GM23338 (cell line): ENCODE results near the gene HSD17B1. TPM values are rescaled to one million over a fixed set of nuclear protein-coding genes. Genes with fewer than 3 reads are reported as not detected.

Experiments
- ATAC-seq: fragments of 200-7000 bp; cut with Tn5 transposase; 3 replicates; pipeline ENCODE4 v1.9.1; 2020
- DNase-seq: peaks from one replicate; pipeline ENCODE4 v3.0.0-alpha.2; 2015; ENCODE audit warnings: low spot score
- H2AFZ ChIP-seq: fragments of 200-600 bp; sonication (generic); 2 replicates; pipeline ENCODE4 v1.8.0; 2016; ENCODE audit warnings: antibody characterized with exemption, mild to moderate bottlenecking, moderate library complexity
- H3F3A ChIP-seq: fragments of 200-600 bp; sonication (generic); replicated peaks from 2 replicates; pipeline ENCODE4 v1.8.0; 2017; ENCODE audit warnings: antibody characterized with exemption, mixed run types, low read depth
- H3K27ac ChIP-seq: fragments of 200-600 bp; sonication (generic); 2 replicates; pipeline ENCODE4 v1.6.1; 2016; ENCODE audit warnings: low read depth
- H3K27me3 ChIP-seq: fragments of 200-600 bp; sonication (generic); 2 replicates; pipeline ENCODE4 v1.8.0; 2016; ENCODE audit warnings: mild to moderate bottlenecking, mixed run types, moderate library complexity; ENCODE audit not compliant: insufficient read depth
- H3K36me3 ChIP-seq: fragments of 200-600 bp; sonication (generic); 2 replicates; pipeline ENCODE4 v1.8.0; 2016; ENCODE audit warnings: mild to moderate bottlenecking; ENCODE audit not compliant: insufficient read depth
- H3K4me1 ChIP-seq: fragments of 200-600 bp; sonication (generic); 2 replicates; pipeline ENCODE4 v1.8.0; 2016; ENCODE audit warnings: mild to moderate bottlenecking, moderate library complexity; ENCODE audit not compliant: insufficient read depth
- H3K4me2 ChIP-seq: fragments of 200-600 bp; sonication (generic); 2 replicates; pipeline ENCODE4 v1.7.1; 2017; ENCODE audit warnings: mixed run types
- H3K4me3 ChIP-seq: fragments of 200-600 bp; sonication (generic); 2 replicates; pipeline ENCODE4 v1.6.1; 2016; ENCODE audit warnings: mixed run types
- H3K79me2 ChIP-seq: fragments of 200-600 bp; sonication (generic); replicated peaks from 2 replicates; pipeline ENCODE4 v1.8.0; 2017; ENCODE audit warnings: mild to moderate bottlenecking; ENCODE audit not compliant: insufficient read depth
- H3K9me2 ChIP-seq: fragments of 200-600 bp; sonication (generic); 2 replicates; pipeline ENCODE4 v1.8.0; 2017; ENCODE audit not compliant: insufficient read depth
- H4K20me1 ChIP-seq: fragments of 200-600 bp; sonication (generic); replicated peaks from 2 replicates; pipeline ENCODE4 v1.8.0; 2017; ENCODE audit warnings: mild to moderate bottlenecking; ENCODE audit not compliant: insufficient read depth
- H3K27ac Mint-ChIP-seq: 2 replicates; pipeline ENCODE4 v1.8.0; 2020; ENCODE audit warnings: inconsistent platforms, mild to moderate bottlenecking, moderate library complexity, mixed read lengths
- H3K27me3 Mint-ChIP-seq: 3 replicates; pipeline ENCODE4 v1.8.0; 2022; ENCODE audit warnings: low read depth, mild to moderate bottlenecking, moderate library complexity, mixed read lengths, inconsistent platforms; ENCODE audit not compliant: insufficient read depth, poor library complexity
- H3K36me3 Mint-ChIP-seq: 3 replicates; pipeline ENCODE4 v1.8.0; 2021; ENCODE audit warnings: low read depth, mild to moderate bottlenecking, inconsistent platforms, moderate library complexity, mixed read lengths
- H3K4me1 Mint-ChIP-seq: 3 replicates; pipeline ENCODE4 v1.8.0; 2020; ENCODE audit warnings: mild to moderate bottlenecking, inconsistent platforms, mixed read lengths
- H3K4me3 Mint-ChIP-seq: 3 replicates; pipeline ENCODE4 v1.8.0; 2021; ENCODE audit warnings: moderate library complexity, mild to moderate bottlenecking, inconsistent platforms, mixed read lengths
- H3K9me3 Mint-ChIP-seq: 3 replicates; pipeline ENCODE4 v1.8.0; 2020; ENCODE audit warnings: moderate library complexity, mild to moderate bottlenecking, inconsistent platforms, mixed read lengths
- CREB1 ChIP-seq: fragments of 250-450 bp; sonication (Bioruptor Pico); IDR thresholded peaks from 2 replicates; pipeline ENCODE4 v1.5.0; 2020; ENCODE audit warnings: low read depth, mild to moderate bottlenecking, moderate library complexity
- ETS1 ChIP-seq: IDR thresholded peaks from 2 replicates; pipeline ENCODE4 v1.6.1; 2016; ENCODE audit warnings: antibody characterized with exemption
- EZH2phosphoT487 ChIP-seq: fragments of 200-600 bp; sonication (generic); IDR thresholded peaks from one replicate; pipeline ENCODE4 v1.8.1; 2018; ENCODE audit warnings: antibody characterized with exemption; ENCODE audit not compliant: unreplicated experiment
- NANOG ChIP-seq: IDR thresholded peaks from 2 replicates; pipeline ENCODE4 v1.6.1; 2016; ENCODE audit warnings: antibody characterized with exemption, borderline replicate concordance
- POLR2AphosphoS5 ChIP-seq: IDR thresholded peaks from 2 replicates; pipeline ENCODE4 v1.6.1; 2016; ENCODE audit warnings: antibody characterized with exemption, low read depth
- REST ChIP-seq: IDR thresholded peaks from one replicate; pipeline ENCODE4 v1.6.1; 2018; ENCODE audit warnings: antibody characterized with exemption; ENCODE audit not compliant: unreplicated experiment
- STAT1 ChIP-seq: IDR thresholded peaks from one replicate; pipeline ENCODE4 v1.6.1; 2016; ENCODE audit warnings: antibody characterized with exemption; ENCODE audit not compliant: unreplicated experiment
- ZNF114 ChIP-seq: fragments of 250-450 bp; sonication (Bioruptor Pico); IDR thresholded peaks from 2 replicates; pipeline ENCODE4 v1.5.0; 2020; ENCODE audit warnings: mild to moderate bottlenecking, moderate library complexity
- ZNF462 ChIP-seq: fragments of 250-450 bp; sonication (Bioruptor Pico); IDR thresholded peaks from 2 replicates; pipeline ENCODE4 v1.5.0; 2020; ENCODE audit warnings: mild to moderate bottlenecking, moderate library complexity
- polyA plus RNA-seq: library from polyadenylated mRNA; unstranded; fragments of >200 nt; fragmentation: Nextera tagmentation; extraction: Ambion mirVana; gene quantifications from 2 replicates; pipeline ENCODE4 v1.2.1, GENCODE V29; 2016
- total RNA-seq: library from RNA; depleted of rRNA; stranded (reverse); fragments of >200 nt; shearing (Covaris generic); gene quantifications from 2 replicates; pipeline ENCODE4 v1.2.3, GENCODE V29; 2014

The HSD17B1 gene
- total and polyA plus RNA-seq, 2 experiments from 2014 or later, result 0.97 to 1.7 TPM

- Histone ChIP-seq H2AFZ (no peak overlapping the region), H3K27me3 (no peaks in the 10 kb centered on the region), H3K4me1 (no peaks in the 10 kb centered on the region), H3F3A (peaks cover 6% of the 10 kb centered on the region), H3K4me3 (no peak overlapping the region), H3K79me2 (no peaks in the 10 kb centered on the region), H3K4me2 (no peak overlapping the region), H3K9me2 (no peaks in the 10 kb centered on the region), H3K36me3 (no peaks in the 10 kb centered on the region), H3K27ac (no peak overlapping the region), H4K20me1 (no peaks in the 10 kb centered on the region)
- Mint-ChIP-seq H3K27me3 (peaks cover 6% of the 10 kb centered on the region), H3K9me3 (no peaks in the 10 kb centered on the region; the same call in 2 of the 3 replicates), H3K4me3 (no peak overlapping the region), H3K36me3 (peaks cover 21% of the 10 kb centered on the region; the same call in 2 of the 3 replicates), H3K4me1 (no peaks in the 10 kb centered on the region), H3K27ac (no peak overlapping the region)
- no peak for DNase-seq
- no peak for ATAC-seq
- TF ChIP-seq EZH2phosphoT487 (no peak), POLR2AphosphoS5 (no peak), STAT1 (no peak), ZNF114 (CRISPR knock-in tag) (no peak), ZNF462 (no peak), NANOG (no peak), CREB1 (CRISPR knock-in tag) (no peak), ETS1 (no peak), REST (no peak)
Measured at GRCh38 chr17:42543190-42544079, 9.3 kb upstream of the HSD17B1 start.
